HG02981 (cell line): ENCODE results near the gene PITPNB.

Source experiments
- ATAC-seq: cut with Tn5 transposase; IDR thresholded peaks from one replicate; pipeline ENCODE4 v1.9.1; 2021; ENCODE audit warnings: mild to moderate bottlenecking, moderate library complexity; ENCODE audit not compliant: unreplicated experiment

PITPNB gene

DNA sequence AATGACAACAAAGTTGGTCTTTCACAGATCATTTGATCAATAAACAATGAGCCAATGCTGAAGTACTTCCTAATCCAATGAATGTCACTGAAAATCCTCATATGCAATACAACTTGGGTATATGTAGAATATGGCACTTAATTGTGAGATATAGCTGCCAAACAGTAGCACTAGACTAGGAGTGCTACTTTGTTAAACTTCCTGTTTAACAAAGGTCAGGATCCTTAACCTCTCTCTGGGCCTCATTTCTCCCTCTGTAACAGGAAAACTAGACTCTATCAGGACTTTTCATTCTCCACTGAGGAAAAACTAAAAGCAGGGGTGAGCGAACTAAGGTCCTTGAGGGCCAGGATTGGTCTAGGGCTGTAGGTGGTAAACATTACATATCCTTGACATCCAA lies 56.1 kb downstream of the PITPNB start:
- ATAC-seq: no peak

GRCh38 chr22:27859336-27859735 lies 59.7 kb downstream of the PITPNB start:
- no peak for ATAC-seq

DNA sequence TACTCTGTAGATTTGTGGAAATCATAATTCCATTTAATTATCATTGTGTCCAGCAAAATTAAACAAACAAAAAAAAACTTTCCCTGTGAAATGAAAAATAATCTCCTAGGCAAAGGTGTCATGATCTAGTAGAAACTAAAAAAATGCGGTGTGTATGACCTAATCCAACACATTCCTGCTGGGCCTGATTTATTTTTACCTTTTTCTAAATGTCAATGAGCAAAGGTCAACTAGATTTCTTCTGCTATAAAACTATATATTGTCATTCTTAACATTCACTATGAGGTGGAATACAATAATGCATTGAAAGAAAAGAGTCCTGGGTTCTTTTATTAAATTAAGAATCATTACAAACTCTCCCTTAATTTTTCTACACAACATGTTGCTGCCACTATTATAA lies 60.4 kb downstream of the PITPNB start:
- no peak for ATAC-seq

DNA sequence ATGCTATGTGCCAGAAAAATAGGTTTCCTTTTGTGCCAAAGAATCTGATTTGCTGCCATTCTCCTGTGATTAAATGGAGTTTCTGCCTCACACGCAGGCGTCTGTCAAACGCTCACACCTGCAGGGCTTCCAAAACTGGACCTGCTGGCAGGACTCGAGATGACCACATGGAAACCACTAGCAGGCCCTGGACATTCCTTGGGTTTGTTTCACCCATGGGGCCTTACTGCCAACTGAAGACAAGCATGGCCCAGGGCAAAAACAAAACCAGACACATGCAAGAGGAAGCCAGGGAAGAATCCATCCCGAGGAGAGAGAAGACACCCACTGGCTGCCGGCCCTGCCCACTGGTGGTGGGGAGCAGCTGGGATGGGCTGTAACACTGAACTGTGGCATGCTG lies 61.6 kb downstream of the PITPNB start:
- no peak for ATAC-seq

DNA sequence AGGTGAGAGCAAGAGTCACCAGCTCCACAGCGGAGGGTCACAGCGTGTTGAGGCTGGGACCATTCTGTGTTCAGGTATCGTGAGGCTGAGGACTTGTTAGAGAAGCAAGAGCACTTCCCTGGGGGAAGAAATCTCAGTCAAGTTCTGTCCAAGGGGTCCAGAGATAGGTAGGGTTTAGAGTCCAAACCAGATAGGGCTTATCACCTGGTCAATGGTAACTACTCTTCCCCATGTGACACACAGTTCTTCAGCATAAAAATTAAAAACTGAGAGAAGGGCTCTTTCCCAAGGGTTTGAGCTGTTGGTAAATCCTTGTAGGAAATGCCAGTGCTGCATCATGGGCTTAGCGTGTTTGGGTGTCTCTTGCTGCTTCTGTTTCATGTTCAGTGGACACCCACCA lies 62.7 kb downstream of the PITPNB start:
- no peak for ATAC-seq

- no peak for ATAC-seq
Measured at GRCh38 chr22:27853424-27853823, 65.6 kb downstream of the PITPNB start.

GRCh38 chr22:27851974-27852746 lies 66.9 kb downstream of the PITPNB start:
- no peak for ATAC-seq

DNA sequence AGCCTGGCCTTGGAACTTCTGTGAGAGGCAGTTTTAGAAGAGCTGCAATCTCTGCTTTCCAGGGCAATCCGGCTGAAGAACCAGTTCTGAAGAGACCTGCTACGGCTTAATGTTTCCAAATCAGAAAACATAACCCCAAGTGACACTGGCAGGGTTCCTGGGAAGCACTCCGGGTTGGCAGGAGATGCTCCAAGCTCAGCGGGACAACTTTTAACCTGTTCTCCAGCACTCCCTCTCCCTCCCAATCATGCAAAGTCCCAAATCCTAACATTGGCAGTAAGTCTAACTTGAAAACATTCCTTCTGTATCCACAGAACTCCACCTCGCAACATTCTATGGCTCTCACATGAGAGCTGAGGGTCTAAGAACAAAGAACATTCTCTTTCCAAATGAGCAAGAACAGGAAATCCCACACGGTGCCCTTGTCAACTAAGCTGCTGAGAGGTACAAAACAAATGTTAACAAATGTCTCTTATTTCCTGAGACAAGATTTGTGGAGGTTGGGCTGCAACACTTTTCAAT lies 69.0 kb downstream of the PITPNB start:
- no peak for ATAC-seq

DNA sequence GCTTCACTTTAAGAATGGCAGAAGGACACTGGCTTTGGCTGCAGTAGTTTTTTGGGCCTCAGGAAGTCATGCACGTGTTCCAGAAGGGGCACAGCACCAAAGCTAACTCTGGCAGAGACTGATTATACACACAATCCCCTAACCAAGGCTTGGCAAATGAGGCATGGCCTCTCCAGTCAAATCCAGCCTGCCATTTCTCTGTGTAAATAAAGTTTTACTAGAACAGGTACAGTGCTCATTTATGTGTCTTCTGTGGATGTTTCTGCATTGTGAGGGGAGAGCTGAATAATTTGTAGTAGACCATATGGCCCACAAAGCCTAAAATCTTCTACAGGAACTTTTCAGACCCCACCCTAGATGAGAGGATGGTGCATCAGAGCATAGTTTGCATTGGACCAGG lies 71.1 kb downstream of the PITPNB start:
- no peak for ATAC-seq

DNA sequence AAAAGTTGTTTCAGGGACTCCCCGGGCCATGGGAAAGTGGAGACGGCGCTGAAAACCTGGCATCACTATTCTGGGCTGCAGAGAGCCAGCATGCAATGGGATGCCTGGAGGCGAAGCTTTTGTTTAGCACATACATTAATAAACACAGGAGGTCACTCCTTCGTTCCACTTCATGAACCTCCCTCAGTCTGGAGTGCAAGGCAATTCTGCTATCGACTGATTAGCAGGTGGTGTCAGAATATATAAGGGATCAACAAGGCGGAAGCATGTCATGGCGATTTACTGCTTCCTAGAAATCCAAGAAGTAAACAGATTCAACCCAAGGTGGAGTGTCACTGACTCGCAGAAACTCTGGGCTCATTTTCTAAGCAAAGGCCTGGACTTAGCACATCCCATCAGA lies 72.1 kb downstream of the PITPNB start:
- no peak for ATAC-seq

GRCh38 chr22:27846248-27846757 lies 72.8 kb downstream of the PITPNB start:
- no peak for ATAC-seq

- no peak for ATAC-seq
Measured at GRCh38 chr22:27845644-27846043, 73.4 kb downstream of the PITPNB start.

DNA sequence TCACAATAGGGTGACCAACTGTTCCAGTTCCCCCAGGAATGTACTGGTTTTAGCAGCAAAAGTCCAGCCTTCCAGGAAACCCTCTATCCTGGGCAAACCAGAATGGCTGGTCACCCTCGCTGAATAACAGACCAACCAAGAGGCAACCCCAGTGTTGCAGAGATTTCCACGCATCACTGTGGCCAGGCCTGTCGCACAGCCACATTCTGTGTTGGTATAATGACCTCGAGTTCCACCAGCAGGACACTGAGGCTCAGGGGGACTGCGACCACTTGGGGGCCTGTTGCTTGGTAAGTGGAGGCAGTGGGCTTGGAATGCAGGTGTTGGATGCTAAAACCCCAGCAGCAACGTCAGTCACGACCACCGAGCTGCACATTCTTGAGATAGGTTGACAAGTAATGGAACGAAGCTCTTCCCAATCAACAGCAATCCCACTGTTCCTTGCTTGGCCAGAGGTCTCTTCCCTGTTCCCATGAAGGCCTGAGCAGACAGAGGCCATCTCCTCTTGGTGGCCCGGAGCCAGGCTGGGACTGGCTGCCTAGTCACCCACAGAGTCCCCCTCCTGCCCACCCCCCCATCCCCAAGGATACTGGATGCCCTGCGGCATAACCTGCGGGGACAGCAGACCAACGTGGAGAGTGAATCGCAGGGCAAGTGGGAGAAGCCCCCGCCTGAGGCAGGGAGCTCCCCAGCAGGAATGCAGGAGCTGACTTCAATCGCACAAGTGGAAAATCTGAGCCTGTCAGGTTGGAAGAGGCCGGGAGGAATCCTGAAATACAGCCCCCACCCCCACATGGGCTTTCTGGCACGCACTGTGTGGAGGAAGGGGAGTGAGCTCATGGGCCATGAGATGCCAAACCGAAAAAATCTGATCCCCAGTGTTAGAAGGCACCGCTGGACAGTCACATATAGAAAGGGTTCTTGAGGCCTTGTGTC lies 74.1 kb downstream of the PITPNB start:
- no peak for ATAC-seq

DNA sequence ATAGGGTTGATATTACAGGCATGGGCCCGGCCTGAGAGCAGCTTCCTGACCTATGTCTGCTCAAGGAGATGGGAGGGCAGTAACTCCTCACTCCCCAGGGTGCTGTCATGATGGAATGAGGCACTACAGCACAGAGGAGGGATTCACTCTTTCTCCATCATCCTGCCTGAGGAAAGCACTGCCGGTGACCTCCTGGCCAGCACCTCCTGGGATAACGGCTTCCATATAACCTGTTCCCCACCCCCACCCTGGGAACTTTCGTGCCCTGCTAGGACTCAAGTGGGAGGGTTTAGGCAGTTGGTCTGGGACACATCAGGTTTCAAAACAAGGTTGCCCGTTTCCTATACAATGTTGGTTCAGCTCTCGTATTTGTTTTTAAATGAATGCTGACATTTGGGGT lies 74.8 kb downstream of the PITPNB start:
- ATAC-seq: no peak

DNA sequence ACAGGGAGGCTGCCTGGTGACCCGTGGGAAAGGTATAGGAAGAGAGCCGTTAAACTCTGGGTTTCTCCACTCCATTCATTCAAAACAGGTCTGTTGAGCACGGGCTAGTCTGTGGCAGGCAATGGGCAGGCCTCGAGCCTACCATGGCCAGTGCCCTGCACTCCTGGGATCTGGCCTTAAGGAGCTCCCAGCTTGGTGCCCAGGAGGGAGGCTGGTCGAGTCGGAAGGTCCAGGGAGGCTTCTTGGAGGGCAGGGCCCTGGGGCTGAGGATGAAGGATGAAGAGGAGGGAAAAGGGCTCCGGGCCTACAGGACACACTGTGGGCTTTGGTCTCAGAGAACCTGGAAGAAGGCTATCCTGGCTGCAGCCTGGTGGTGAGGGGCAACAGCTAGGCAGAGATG lies 75.6 kb downstream of the PITPNB start:
- ATAC-seq: no peak

- ATAC-seq: no peak
Measured at GRCh38 chr22:27842669-27843431, 76.2 kb downstream of the PITPNB start.

- ATAC-seq: no peak
Measured at GRCh38 chr22:27842201-27842600, 76.9 kb downstream of the PITPNB start.

DNA sequence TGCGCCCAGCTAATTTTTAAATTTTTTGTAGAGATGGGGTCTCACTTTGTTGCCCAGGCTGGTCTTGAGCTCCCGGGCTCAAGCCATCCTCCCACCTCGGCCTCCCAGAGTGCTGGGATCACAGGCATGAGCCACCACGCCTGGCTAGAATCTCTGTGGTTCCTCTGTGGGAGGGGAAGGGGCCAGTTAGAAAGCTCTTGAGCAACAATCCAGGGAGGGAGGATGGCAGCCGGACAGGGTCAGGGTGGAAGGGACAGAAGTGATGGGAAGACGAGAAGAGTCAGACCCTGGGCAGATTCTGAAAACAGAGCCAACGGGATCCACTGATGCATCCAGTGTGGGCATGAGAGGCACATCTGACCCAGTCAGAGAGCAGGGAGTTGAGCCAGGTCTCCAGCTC lies 78.6 kb downstream of the PITPNB start:
- ATAC-seq: no peak

DNA sequence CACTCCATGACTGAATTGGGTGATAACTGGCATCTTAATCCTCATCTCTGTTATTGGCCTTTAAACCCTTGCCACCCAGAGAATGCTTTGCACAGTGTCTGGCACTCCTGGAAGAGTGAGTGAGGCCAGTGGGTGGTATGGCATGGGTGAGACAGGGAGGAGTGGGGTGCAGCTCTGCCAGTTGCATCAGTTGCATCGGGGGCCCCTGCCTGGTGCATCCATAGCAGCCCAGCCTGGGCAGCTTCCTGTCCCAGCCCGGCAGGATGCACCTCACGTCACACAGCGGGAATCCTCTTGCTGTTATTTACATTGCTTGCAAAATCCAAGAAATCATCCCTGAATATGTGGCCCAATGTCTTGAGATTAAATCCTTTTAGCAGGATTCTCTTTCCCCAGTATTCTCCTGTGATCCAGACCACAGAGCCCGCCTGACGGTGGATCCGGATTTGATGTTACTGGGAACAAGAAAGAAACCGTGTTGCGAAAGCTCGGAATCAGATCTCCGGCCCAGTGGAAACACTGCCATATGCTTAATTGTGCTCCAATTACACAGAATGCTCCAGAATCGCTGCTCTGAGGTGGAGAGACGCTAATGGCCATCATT lies 79.9 kb downstream of the PITPNB start:
- ATAC-seq: no peak

- no peak for ATAC-seq
Measured at GRCh38 chr22:27836181-27836580, 82.9 kb downstream of the PITPNB start.

GRCh38 chr22:27835446-27835845 lies 83.6 kb downstream of the PITPNB start:
- no peak for ATAC-seq
